GM19099 (cell line): ENCODE results near the gene OSTC.

Experiments
- POLR2A ChIP-seq: IDR thresholded peaks from 3 replicates; pipeline ENCODE4 v1.6.1; 2011; ENCODE audit warnings: low read depth; ENCODE audit not compliant: insufficient read length; ENCODE audit errors: extremely low read depth

OSTC gene

DNA sequence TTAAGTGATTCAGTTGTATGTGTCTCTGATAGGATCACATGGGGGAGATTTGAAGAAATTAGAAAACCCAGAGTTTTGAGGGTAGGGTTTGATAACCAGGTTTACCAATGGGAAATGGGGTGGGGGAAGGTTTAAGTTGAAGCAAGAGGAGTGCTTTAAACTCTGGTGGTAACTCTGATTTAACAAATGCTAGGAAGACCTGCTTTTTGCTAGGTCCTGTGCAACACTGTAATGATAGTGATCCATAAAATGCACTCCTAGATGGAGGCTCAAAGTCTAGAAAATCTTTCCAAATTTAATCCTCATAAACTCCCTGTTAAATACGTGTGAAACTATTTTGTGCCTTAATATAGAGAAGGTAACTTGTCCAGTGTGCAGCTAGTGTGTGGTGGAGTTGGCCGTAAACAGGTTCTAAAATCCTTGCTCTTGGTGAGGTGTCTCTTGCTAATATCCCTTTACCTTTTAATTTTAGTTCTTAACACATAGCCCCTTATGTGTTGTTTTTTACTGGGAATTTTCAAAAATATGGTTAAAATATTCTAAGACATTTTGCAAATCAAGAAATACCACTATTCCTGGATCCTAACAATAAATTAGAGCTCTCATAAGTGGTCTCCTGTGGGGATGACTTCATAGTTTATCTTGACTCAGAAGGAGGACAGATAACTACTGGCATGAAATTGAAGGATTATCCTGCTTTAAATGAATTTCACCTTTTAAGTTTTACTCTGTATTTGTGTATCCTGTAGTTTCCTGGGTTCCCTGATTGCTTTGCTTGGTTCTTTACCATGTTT, 25.9 kb upstream of the OSTC start:
- no peak for TF ChIP-seq POLR2A

- TF ChIP-seq POLR2A = no peak
Observed at GRCh38 chr4:108626056-108626455, 24.3 kb upstream of the OSTC start.

DNA sequence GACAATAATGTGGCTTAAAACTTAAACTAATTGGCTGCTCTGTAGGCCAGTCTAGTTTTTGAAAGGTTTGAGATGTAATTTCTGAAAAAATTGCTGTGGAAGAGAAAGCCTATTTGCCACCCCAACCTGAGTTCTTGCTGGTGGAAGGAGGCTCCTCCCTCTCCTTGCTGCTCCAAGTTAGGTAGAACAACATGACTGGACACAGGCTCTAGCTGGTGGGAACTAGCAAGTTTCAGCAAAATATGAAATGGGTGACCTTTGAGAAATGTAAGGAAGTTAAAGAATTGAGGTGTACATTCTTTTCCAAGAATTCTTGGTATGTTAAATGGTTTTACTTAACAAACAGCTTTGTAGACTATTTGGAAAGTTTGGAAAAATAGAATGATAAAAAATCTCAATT, 22.0 kb upstream of the OSTC start:
- no peak for TF ChIP-seq POLR2A

- TF ChIP-seq POLR2A = no peak
Observed at GRCh38 chr4:108635070-108635655, 15.2 kb upstream of the OSTC start.

GRCh38 chr4:108636246-108636645, 14.2 kb upstream of the OSTC start:
- TF ChIP-seq POLR2A = no peak

DNA sequence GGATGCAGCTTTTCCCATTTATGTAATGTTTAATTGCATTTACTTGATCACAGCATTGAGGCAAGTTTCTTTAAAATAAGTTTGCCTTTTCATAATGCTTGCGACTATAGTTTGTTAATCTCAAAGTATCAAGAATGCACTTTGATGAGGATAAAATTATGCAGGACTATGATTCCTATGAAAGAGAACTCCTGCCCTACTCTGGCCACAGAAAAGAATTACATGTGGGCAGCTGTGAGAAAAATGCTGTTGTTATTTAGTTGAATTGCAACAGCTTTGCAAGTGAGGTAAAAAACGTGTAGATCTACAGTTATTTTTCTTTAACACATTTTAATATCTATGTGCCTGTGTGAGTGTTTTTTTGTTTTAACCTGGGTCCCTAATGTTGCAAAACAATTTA, 12.5 kb upstream of the OSTC start:
- TF ChIP-seq POLR2A = no peak

DNA sequence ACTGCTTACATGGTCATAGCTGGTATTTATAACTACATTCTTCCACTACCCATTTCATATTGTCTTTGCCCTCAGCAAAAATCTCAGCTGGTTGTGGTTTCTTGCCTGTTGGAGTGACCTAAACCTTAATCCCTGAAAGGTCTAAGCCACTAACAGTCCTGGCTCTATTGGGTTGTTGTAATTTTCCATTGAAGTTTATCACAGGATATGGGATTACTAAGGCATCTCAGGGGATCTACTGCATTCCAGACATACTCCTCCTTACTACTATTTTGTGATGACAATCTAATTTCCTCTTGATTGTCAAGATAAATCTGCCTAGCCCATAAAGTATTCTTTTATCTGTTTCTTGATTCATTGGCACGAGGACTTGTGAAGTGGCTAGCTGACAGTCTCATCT, 6.2 kb upstream of the OSTC start:
- TF ChIP-seq POLR2A = no peak

DNA sequence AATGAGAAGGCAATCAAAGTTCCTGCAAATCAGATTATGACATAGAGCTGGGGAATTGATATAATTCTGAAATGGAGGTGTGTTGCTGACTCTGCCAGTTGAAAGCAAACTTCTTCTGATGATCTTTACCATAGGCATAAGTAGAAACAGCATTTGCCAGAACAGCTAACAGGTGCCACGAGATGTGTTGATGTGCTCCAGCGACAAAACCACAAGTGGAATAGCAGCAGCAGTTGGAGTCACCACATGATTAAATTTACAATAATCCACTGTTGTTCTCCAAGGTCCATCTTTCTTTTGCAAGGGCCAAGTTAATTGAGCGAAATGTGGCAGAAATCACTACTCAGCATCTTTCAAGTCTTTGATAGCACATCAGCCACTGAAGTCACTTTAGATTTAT, 3.7 kb upstream of the OSTC start:
- no peak for TF ChIP-seq POLR2A

DNA sequence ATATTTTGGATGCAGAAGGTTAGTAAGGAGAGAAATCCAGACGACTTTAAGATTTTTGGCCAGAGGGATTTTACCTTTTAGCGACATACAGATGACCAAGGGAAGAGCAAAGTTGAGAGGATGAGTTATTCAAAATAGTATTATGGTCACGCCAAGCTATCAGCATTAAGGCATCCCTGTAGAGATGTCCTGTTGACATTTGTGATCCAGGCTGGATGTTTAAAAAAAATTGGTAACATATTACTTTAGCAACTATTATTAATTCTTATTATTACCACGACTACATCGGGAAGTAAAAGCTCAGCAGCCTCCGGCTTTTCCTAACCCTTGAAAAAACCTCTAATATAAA, 562 bp upstream of the OSTC start:
- no peak for TF ChIP-seq POLR2A

GRCh38 chr4:108651014-108651791, 804 bp downstream of the OSTC start:
- no peak for TF ChIP-seq POLR2A

DNA sequence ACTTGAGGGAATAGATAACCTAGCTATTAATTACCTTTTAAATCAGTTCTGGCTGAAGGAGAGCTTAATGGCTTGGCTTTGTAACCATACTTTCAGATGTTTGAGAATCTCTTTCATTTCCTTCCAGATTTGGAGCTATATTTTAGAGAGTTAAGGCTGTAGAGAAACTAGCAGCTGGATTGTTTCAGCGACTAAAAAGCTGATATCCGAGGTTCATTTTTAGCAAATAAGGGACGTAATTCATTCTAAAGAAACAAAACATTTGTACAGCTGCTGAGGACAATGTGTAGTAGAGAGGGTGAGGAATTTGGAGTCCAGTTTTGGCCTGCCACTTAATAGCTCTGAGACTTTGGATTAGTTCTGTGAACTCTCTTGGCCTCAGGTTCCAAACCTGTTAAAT, 12.2 kb downstream of the OSTC start:
- TF ChIP-seq POLR2A = no peak

DNA sequence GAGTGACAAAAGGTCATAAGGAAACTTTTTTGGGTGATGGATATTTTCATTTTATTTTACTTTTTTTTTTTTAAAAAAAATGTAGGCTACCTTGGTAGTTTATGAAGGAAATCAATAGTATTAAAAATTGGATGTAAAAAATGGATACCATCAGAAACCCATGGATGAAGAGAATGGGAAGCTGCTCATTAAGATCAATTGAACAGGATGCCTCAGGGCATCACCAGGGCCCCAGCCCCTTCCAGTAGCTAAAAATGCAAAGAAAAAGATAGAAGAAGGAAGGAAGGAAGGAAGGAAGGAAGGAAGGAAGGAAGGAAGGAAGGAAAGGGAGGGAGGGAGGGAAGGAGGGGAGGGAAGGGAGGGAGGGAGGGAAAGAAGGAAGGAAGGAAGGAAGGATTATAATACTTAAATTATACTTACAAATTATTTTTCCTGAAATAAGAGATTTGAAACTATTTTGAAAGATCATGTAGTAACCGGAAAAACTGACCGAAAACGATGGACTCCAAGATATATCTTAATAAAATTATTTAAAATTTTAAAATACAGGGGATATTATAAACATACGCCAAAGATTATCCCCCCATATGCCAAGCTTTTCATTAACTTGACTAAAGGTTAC, 24.1 kb downstream of the OSTC start:
- TF ChIP-seq POLR2A = no peak

GRCh38 chr4:108681321-108681809, 31.0 kb downstream of the OSTC start:
- TF ChIP-seq POLR2A = no peak

DNA sequence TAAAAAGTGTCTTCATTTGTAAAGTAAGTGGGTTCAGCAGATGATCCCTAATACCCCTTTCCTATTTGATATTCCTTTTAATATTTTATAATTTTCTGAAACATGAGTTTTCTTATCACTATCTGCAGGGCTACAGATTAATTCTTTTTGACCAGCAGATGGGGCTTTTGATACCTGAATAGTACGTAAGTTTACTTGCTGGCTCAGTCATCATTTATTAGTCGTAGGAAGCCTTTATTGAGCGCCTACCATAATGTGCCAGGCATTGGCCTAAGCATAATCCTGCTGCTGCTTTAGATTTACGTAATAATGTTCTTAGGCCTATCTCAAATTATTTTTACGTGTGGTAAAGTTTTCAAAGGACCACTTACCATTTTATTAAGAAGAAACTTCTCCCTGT, 33.1 kb downstream of the OSTC start:
- TF ChIP-seq POLR2A = no peak

- no peak for TF ChIP-seq POLR2A
Observed at GRCh38 chr4:108685036-108685686, 34.8 kb downstream of the OSTC start.

DNA sequence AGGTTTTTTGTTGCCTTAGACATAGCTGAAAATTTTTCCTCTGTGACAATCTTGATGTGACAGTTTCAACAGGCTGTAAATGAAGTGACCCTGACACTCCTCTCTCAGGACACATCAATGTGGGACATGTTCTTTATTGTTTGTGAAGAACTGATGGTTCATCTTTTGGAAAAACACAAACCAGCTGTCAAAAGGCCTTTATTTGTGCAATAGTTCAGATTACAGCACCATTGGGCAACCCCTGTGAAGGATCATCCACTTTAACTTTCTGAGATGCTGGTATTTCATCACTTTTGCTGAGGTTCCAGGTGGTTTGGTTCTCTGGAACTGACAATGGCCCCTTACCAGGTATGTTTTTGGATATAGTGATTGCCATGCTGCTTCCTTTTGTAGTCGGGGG, 40.3 kb downstream of the OSTC start:
- no peak for TF ChIP-seq POLR2A

DNA sequence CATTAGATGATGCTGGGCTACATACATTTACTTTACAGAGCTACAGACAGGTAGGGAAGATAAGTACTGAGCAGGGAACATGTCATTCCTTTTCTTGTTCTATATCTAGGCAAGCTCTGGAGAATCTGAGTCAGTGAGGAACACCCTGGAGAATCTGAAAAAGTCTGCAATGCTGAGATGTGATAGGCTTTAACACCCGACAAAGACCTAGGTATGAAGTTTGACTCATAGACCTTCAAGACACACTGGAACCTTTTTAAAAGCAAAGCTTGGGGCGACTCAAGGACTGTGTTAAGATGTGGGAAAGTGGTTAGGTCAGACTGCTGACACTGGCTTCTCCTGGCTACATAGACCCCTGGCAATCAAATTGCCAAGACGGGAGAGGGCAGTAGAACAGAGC, 42.8 kb downstream of the OSTC start:
- no peak for TF ChIP-seq POLR2A
